Mucosa of descending colon (tissue), 3 donors: ENCODE results near the gene MRPS9. TPM values are rescaled to one million over a fixed set of nuclear protein-coding genes. Genes with fewer than 3 reads are reported as not detected.

ENCODE experiments used
- ATAC-seq: fragments of 200-7000 bp; cut with Tn5 transposase; one replicate; pipeline ENCODE4 v1.9.1; 2020; ENCODE audit warnings: mild to moderate bottlenecking, moderate library complexity
- DNase-seq, 3 donors: peaks; one replicate each; pipeline ENCODE4 v3.0.0-alpha.2; 2020
- H3K36me3 ChIP-seq: fragments of 200-600 bp; one replicate; pipeline ENCODE4 v1.8.0; 2021; ENCODE audit warnings: low read depth, mild to moderate bottlenecking
- H3K4me1 ChIP-seq: fragments of 200-600 bp; one replicate; pipeline ENCODE4 v1.8.0; 2021; ENCODE audit warnings: low read depth, mild to moderate bottlenecking
- H3K4me3 ChIP-seq: fragments of 200-600 bp; one replicate; pipeline ENCODE4 v1.8.0; 2021; ENCODE audit warnings: mild to moderate bottlenecking
- H3K9me3 ChIP-seq: fragments of 200-600 bp; one replicate; pipeline ENCODE4 v1.8.0; 2021; ENCODE audit warnings: mild to moderate bottlenecking
- CTCF ChIP-seq: fragments of 200-600 bp; IDR thresholded peaks from one replicate; pipeline ENCODE4 v1.8.0; 2022; ENCODE audit warnings: antibody characterized with exemption, mild to moderate bottlenecking
- intact Hi-C, 2 donors: fragments of 100-400 bp; cut with DNase I in 1 of 2; cut with micrococcal nuclease in 1 of 2; formaldehyde crosslinking; loops; one replicate each; pipeline versions ENCODE4 v1.11.0 to v1.11.1; 2022; cut with DNase I, micrococcal nuclease
- total RNA-seq, 3 donors: library from RNA; stranded (reverse); fragmentation: NEBNext Ultra II Directional in 2 of 3; extraction: Animal tissue kit (Norgen Biotek cat#: 25700) in 2 of 3; gene quantifications; one replicate each; pipeline versions ENCODE4 v1.2.1 to v1.2.4, GENCODE V29; 2021 to 2023
- donor health status: DM: no; HTN: no; CAD: no; lungs with moderate emphysema.
- donor health status: DM: no; HTN: no; CAD: no.
- donor health status: DM: no; HTN: yes; CAD: no.

Gene MRPS9
- total RNA-seq, 3 donors from 2014 or later: 20.5 to 29.6 (median 22.6) TPM

- ATAC-seq (no peak), DNase-seq (no peak)
- intact Hi-C loops: no loop called here
- TF ChIP-seq CTCF: no peak
- Histone ChIP-seq H3K4me3 (no peak overlapping the region), H3K4me1 (no peaks in the 10 kb centered on the region), H3K36me3 (no peaks in the 10 kb centered on the region), H3K9me3 (no peaks in the 10 kb centered on the region)
Measured at GRCh38 chr2:105078906-105079495, 41.1 kb downstream of the MRPS9 start.

- intact Hi-C loops: no loop called here
Measured at GRCh38 chr2:105080461-105080860, 42.6 kb downstream of the MRPS9 start.

GRCh38 chr2:105081006-105081601 is 43.2 kb downstream of the MRPS9 start:
- no peak for DNase-seq
- intact Hi-C loops: no loop called here
- ATAC-seq: no peak
- TF ChIP-seq CTCF: no peak
- no peaks in the 10 kb centered on the region for H3K36me3 ChIP-seq
- H3K9me3 ChIP-seq: no peaks in the 10 kb centered on the region
- no peak overlapping the region for H3K4me3 ChIP-seq
- H3K4me1 ChIP-seq: no peaks in the 10 kb centered on the region

More at GRCh38 chr2:105080461-105080860, 42.6 kb downstream of the MRPS9 start:
- Histone ChIP-seq H3K9me3 (no peaks in the 10 kb centered on the region), H3K36me3 (no peaks in the 10 kb centered on the region), H3K4me1 (no peaks in the 10 kb centered on the region), H3K4me3 (no peak overlapping the region)
- DNase-seq: no peak
- no peak for TF ChIP-seq CTCF
- ATAC-seq: no peak

GRCh38 chr2:105082107-105082506 is 44.2 kb downstream of the MRPS9 start:
- H3K4me3 ChIP-seq: no peak overlapping the region
- no peaks in the 10 kb centered on the region for H3K36me3 ChIP-seq
- ATAC-seq: no peak
- intact Hi-C loops: no loop called here
- H3K4me1 ChIP-seq: no peaks in the 10 kb centered on the region
- no peak for DNase-seq
- H3K9me3 ChIP-seq: no peaks in the 10 kb centered on the region
- TF ChIP-seq CTCF: no peak

- ATAC-seq: no peak
- H3K4me3 ChIP-seq: no peak overlapping the region
- no peaks in the 10 kb centered on the region for H3K9me3 ChIP-seq
- no peak for DNase-seq
- TF ChIP-seq CTCF: no peak
- H3K36me3 ChIP-seq: no peaks in the 10 kb centered on the region
- intact Hi-C loops: no loop called here
- no peaks in the 10 kb centered on the region for H3K4me1 ChIP-seq
Measured at GRCh38 chr2:105085525-105085924, 47.7 kb downstream of the MRPS9 start.
